HG02870 (cell line): ENCODE measurements around the gene CDH23.

ENCODE experiments used
- ATAC-seq: cut with Tn5 transposase; IDR thresholded peaks from one replicate; pipeline ENCODE4 v1.9.1; 2021; ENCODE audit warnings: mild to moderate bottlenecking, moderate library complexity; ENCODE audit not compliant: unreplicated experiment

The CDH23 gene

DNA sequence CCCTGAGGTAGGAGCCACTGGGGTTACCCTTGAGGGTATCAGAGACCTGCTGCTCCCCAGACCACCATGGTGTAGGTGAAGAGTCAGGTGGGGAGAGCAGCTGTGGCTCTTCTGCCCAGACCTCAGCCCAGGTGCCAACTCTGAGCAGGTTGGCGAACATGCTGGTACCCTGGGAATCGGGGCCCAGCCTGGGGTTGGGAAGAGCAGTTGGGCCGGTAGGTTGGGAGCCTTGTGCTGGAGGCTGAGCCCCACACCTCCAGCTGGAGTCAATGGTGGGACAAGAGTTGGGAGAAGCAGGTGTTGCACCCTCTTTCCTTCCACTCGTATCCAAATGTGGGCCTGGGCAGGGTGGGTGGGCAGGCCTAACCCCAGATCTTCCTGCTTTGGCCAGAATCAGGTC is 114.5 kb downstream of the CDH23 start:
- ATAC-seq = no peak

GRCh38 chr10:71512312-71512711 is 115.6 kb downstream of the CDH23 start:
- ATAC-seq = no peak

- no peak for ATAC-seq
Measured at GRCh38 chr10:71512761-71513539, 116.2 kb downstream of the CDH23 start.

- ATAC-seq = no peak
Measured at GRCh38 chr10:71513540-71513853, 116.8 kb downstream of the CDH23 start.

DNA sequence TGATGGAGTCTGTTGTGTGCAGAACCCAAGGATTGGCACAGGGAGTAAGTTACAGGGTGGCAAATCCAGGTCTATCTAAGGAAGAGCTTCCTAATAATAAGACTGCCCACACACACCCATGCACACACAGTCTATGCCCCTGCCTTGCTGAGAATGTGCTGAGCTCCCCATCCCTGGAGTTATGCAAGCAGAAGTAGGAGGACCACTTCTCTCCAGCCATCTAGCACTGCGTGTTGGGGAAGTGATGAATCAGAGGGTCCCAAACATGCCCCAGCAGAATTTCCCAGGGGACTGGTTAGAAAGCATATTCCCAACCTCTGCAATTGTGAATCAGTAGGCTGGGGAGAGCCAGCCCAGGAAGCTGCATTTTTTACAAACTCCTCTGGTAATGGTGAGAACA is 117.2 kb downstream of the CDH23 start:
- no peak for ATAC-seq

DNA sequence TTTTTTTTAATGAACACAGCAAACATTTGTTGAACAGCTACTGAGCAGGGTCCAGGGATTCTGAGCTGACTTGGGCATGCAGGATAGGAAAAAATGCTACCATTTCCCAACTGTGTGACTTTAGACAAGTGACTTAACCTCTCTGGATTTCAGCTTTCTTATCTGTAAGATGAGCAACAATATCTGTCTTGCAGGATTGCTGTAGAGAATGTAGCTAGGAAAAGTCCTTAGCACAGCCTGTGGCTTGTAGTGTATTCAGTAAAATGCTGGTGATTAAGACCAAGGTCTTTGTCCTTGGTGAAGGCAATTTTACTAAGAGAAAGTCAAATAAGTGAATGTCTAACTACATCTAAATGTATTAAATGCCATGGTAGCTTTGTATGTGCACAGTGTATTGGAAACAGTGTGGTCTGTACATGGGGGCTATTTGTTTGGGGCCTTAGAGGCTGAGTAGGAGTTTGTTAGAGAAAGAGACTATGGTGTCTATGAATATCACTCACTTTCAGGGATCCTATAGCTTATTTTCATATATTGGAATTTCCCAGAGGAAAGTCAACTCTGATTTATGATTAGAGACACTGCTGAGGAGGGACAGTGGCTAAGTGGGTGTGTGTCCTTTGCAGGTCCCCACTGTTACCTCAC is 118.9 kb downstream of the CDH23 start:
- ATAC-seq = no peak

DNA sequence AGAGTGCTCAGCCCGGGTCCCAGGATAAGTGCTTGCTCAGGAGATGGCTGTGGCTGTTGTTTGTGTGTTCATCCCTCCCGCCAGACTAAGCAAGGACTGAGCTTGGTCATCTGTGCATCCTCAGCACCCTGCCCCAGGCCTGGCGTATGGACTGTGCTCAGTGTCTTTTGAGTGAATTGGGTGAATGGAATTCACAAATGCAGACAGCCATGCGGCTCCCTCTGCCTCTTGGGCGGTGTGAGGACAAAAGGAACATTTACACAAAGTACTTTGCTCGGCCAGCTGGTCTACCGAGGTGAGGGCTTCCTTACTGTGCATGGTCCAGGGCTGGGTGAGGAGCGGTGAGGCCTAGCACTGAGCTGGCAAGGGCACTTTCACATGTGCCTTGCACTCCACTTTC is 120.2 kb downstream of the CDH23 start:
- no peak for ATAC-seq

GRCh38 chr10:71517298-71518169 is 120.8 kb downstream of the CDH23 start:
- no peak for ATAC-seq

GRCh38 chr10:71520042-71520441 is 123.3 kb downstream of the CDH23 start:
- no peak for ATAC-seq

GRCh38 chr10:71521504-71522441 is 125.1 kb downstream of the CDH23 start:
- no peak for ATAC-seq

DNA sequence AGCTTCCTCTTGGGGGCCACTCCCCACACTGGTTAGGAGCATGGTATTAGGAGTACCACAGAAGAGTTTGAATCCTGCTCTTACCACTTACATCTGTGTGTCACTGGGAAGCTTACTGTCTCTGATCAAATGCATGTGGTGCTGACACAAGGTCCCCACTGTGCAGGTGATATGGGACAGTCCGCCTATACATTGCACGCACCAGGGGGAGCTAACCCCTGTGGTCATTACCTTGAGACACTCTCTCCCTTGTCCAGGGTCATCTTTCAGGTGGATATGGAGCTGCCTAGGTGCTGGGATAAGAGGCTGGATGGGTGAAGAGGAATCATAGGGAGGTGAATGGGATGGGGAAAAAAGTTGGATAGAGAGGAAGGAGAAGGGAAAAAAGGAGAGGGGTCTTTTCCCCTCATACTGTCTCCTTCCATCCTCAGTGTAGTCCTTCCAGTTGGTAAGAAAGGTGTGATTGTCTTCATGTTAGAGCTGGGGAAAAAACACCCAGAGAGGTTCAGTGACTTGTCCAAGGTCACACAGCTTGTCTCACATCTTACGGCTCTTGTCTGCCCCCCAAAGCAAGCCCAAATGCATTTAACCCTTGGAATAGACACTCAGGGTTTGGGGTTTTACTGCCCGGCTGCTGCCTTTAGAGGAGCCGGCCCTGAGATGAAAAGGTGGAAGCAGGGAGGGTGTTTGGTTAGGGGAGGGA is 125.9 kb downstream of the CDH23 start:
- ATAC-seq = no peak

DNA sequence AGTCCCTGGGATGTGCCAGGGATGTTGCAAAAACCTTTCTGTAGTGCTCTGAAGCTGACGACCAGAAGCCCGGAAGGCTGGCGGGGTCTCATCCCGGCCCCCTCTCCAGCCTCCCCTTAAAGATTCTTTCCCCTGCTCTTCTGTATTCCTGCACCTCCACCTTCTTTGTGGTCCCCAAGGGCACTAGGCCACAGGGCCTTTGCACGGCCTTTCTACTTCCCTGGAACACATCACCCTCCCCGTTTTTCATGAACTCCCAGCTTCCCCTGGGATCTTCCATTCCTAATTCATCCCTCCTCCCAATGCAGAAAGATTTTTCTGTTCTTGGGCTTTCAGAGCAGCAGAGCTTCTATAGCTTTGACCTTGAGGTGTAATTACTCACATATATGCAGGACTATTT is 127.0 kb downstream of the CDH23 start:
- no peak for ATAC-seq

- ATAC-seq = no peak
Measured at GRCh38 chr10:71525092-71525491, 128.4 kb downstream of the CDH23 start.

DNA sequence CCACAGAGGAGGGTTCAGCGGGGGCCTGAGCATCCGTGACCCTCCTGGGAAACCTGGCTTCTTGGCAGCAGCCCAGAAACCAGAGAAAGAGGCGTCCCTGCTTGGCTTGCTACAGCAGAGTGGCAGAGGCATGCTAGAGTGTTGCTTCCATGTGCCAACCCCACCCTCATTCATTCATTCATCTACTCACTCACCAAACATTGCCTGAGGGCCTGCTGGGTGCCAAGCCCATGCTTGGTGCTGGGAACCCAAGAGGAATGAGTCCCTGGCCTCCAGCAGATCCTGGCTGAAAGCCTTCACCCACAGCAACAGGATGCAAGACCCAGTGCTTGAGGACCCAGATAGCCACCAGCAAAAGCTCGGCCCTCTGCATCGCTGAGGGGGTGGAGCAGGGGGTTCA is 129.0 kb downstream of the CDH23 start:
- ATAC-seq = no peak

DNA sequence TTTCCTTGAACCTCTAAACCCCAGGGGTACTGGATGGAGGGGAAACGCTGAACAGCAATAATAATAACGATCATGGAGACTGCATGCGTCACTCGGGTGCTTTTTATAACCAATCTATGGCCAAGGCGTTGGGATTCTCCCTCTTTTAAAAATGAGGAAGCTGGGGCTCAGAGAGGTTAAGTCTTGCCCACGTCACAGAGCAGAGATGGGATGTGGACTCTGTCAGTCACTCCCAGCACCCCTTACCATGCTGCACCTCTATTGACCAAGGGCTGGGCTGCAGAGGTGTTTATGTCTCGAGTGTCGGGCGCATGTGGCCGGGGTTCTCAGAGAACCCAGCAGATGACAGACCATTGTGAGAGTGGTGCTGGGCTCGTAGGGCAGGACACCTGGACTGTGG is 129.9 kb downstream of the CDH23 start:
- ATAC-seq = no peak

- no peak for ATAC-seq
Measured at GRCh38 chr10:71527135-71527534, 130.4 kb downstream of the CDH23 start.

DNA sequence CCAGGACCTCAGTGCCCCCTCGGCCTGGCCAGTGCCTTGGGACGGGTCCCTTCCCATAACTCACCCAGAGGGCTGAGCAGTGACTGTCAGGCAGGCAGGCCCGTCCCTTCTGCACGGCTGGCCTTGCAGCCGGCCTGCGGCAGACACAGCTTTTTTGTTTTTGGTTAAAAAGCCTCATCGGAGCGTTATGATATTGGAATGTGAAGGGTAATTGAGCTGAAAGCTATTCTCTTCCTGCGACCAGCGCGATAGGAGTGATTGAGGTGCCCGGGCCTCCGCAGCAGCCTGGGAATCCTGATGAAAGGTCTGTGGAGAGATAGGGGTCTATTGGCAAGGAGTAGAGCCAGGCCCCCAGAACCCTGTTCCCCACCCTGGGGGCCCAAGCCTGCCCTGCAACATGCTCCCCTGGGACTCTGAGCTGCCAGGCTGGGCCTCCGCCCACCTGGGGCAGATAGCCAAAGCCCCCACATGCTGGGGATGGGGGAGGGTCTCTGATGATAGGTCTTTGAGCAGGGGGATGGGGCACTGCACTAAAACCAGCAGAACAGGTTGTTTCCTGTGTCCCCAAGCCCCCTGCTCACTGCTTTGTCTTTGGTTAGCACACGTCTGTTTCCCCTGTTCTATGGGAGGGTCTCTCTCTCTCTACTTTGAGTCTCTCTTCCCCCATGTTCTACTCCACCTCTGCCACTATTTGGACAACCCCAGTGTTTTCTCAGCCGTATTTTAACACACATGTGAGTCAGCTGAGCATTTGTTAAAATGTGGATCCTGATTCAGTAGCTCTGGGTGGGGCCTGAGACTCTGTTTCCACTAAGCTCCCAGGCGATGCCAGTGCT is 131.9 kb downstream of the CDH23 start:
- no peak for ATAC-seq

- no peak for ATAC-seq
Measured at GRCh38 chr10:71529207-71529827, 132.6 kb downstream of the CDH23 start.

DNA sequence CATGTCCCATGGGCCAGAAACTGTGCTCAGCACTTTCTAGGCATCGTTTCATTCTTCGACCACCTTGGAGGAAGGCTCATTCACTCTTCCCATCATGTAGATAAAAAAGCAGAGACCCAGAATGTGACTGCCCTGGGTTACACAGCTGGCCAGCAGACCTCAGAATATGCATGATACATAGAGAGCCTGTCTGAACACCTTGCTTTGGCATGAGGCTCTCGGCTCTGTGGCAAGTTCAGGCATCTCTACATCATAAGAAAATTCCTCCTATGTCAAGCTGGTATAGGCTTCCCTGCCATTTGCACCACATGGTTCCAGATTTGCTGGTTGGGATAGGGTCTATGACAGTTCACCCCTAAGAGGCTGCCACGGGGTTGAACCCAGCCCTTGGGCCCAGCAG is 134.1 kb downstream of the CDH23 start:
- no peak for ATAC-seq
